Measurements from ENCODE around the gene ZNF414.

- TF ChIP-seq CSDC2 (CRISPR knock-in tag; IDR thresholded peaks at IDR 0.05) (no peak), BACH2 (CRISPR knock-in tag; IDR thresholded peaks at IDR 0.05; ENCODE audit: borderline replicate concordance) (no peak), ZC3H10 (CRISPR knock-in tag; IDR thresholded peaks at IDR 0.05) (no peak), ZFP30 (CRISPR knock-in tag; IDR thresholded peaks at IDR 0.05) (no peak), ZNF70 (CRISPR knock-in tag; IDR thresholded peaks at IDR 0.05) (no peak), TCF4 (CRISPR knock-in tag; IDR thresholded peaks at IDR 0.05; ENCODE audit: borderline replicate concordance) (no peak), GLIS3 (CRISPR knock-in tag; IDR thresholded peaks at IDR 0.05) (no peak), RARB (CRISPR knock-in tag; IDR thresholded peaks at IDR 0.05) (no peak), CREB5 (CRISPR knock-in tag; IDR thresholded peaks at IDR 0.05; ENCODE audit: low read depth) (no peak), ZNF8 (CRISPR knock-in tag; IDR thresholded peaks at IDR 0.05) (no peak), ISL1 (CRISPR knock-in tag; IDR thresholded peaks at IDR 0.05) (no peak)
These were observed 15.5 kb upstream of the ZNF414 start for GRCh38 chr19:8529369-8530006.

All from SK-N-SH treated with all-trans-retinoic acid at 6 μM for 48 hours (cell line).